GDM1 (cell line): ENCODE measurements around the gene AHDC1.
"Not testable (repeated sequence)": the region's sequence is repeated elsewhere in the genome, so short reads cannot be mapped to it uniquely, and the experiment has no call there.

Source experiments
- DNase-seq: peaks from one replicate; lab custom pipeline; 2025; lab: John Stamatoyannopoulos, UW

AHDC1 gene

GRCh38 chr1:27509127-27510080 is 94.5 kb downstream of the AHDC1 start:
- DNase-seq, result no peak

DNA sequence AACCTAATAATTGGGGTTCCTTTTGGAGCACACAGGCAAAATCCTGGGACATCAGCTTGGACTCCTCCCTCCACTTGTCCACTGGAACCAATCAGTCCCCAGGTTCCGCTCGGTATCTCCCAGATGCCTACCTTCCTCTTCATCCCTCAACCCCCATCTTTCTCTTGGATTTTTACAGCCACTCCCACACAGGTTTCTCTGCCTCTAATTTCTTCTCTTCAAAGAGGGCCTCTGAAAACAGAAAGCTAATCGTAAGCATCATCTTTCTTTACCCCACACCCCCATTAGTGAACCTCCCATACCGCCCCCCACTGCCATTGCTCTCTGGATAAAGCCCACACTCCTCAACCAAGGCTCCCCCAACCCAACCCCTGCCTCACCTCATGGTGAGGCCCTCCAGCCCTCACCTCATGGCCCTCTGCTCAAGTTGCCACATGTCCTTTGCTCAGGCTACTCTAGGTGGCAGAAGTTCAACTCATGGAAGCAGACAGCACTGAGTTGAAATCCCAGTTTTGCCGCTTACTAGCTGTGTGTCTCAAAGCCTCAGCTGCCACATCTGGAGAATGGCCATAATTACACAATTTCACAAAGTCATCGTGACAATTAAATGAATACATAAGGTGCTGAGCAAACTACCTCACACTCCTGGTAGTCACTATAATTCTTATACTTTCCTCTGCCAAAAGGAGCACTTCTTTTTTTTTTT is 95.8 kb downstream of the AHDC1 start:
- DNase-seq, result no peak

- no peak for DNase-seq
Observed at GRCh38 chr1:27506703-27507102, 97.2 kb downstream of the AHDC1 start.

GRCh38 chr1:27505420-27505680 is 98.6 kb downstream of the AHDC1 start:
- DNase-seq, result no peak

DNA sequence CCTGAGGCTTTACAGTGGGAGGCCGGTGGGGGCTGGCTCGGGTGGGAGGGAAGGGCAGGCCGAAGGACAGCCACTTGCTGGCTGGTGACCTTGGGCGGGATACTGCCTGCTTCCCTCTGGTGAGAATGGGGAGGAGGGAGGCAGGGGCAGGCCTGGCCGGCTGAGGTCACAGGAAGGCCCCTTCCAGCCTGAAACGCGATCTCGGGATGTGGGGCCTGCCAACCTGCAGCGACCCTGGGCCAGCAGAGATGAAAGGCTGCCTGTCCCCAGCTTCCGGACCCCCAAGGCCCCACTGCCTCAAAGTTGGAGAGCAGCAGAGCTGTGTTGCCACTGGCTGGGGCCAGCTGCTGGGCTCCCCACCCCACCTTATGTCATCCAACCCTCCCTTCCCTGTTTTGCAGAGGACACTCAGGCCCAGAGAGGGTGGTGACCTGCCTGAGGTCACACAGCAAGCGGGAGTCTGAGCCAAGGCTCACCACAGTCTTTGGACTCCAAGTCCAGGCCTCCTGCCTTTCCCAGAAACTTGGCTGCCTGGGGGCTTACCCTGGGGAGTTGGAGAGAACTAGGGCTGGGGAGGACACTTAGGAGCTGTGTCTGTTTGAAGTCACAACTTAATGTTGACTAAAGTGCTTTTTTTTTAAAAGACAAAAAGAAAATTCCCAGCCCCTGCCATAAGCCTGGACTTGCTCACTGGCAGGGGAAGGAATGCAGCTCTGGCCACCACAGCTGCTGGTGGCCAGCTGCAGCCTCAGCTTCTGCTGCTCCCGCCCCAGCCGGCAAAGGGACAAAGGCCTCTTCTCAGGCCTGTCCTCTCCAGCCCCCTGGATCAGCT is 99.1 kb downstream of the AHDC1 start:
- DNase-seq, result no peak

GRCh38 chr1:27503844-27504587 is 99.9 kb downstream of the AHDC1 start:
- DNase-seq, result no peak

DNA sequence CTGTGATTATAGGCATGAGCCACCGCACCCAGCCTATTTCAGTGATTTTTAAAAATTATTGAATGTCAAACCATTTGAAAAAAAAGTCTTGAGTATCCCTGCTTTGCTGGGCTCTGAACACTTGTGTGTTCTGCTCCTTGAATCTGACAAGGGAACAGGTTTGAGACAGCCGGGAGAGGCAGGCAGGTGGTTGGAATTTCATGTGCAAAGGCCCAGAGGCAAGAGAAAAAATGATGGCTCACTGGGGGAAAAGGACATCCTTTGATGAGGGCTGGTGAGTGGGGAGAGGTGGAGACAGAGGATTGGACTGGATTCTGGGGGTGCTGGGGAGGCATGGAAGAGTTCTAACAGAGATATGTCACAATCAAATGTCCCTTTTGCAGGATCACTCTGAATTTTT is 100.9 kb downstream of the AHDC1 start:
- DNase-seq, result no peak

DNA sequence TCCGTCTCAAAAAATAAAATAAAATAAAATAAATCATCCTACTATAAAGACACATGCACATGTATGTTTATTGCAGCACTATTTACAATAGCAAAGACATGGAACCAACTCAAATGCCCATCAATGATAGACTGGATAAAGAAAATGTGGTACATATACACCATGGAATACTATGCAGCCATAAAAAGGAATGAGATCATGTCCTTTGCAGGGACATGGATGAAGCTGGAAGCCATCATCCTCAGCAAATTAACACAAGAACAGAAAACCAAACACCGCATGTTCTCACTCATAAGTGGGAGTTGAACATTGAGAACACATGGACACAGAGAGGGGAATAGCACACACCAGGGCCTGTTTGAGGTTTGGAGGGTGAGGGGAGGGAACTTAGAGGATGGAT is 102.8 kb downstream of the AHDC1 start:
- not testable (repeated sequence) for DNase-seq

- DNase-seq, result no peak
Observed at GRCh38 chr1:27499142-27499541, 104.8 kb downstream of the AHDC1 start.

GRCh38 chr1:27496604-27497155 is 107.3 kb downstream of the AHDC1 start:
- no peak for DNase-seq

DNA sequence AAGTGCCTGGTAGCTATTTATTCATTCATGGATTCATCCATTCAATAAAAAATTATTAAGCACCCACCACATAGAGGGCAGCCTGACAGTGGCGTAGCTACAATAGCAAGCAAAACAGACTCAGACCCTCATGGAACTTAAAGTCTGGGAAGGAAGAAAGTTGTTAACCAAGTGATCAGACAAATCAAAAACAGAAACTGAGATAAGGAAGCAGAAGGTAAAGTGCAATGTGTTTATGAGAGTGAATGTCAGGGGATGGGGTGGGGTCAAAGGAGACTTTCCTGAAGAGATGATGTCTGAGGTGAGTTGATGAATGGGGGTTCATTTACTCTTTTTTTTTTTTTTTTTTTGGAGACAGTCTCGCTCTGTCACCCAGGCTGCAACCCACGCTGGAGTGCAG is 111.1 kb downstream of the AHDC1 start:
- no peak for DNase-seq

DNA sequence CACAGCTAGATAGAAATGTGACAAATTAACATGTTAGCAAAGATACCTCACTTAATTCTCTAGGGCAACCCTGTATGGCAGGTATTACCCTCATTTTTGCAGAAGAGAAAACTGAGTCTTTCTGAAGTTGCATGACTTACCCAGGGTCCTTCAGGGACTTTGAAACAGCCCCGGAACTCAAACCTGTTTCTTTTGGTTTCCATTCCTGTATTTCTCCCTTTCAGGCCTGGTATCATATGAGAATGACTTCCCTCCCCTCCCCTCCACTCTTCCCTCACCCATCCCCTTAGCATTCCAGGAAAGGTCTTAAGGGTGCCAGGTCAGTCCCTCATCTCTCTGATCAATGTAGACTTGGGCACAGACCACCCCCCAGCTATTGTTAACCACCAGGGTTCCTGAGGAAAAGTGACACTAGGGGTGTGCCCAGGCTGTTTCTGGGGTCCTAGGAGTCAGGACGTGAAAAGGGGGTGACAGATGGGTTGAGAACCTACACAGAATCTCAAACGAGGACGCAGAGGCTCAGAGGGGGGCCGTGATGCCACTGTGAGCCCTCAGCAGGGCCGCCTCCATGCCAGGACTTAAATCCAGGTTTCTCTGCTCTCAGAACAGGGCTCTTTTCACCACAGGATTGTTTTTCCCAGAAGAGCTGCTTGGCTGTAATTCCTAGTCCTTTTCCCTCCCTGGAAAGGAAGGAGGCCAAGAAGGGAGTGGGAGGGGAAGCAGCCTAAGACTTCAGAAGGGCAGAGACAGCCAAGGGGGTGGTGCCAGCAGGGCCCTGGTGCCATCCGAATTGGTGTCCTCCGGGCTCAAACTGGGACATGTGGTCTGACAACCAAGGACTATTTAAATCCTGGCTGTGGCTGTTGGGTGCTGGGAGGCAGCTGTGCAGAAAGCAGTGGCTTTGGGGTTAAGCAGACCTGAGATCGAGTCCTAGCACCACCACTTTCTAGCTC is 111.9 kb downstream of the AHDC1 start:
- DNase-seq, result no peak

- DNase-seq, result peak; percentile 93
Observed at GRCh38 chr1:27489973-27490741, 113.8 kb downstream of the AHDC1 start, which contains the start of gene WASF2. TSS of gene WASF2 (minus strand) at chr1:27490167. CDS start at chr1:27428890, 61,277 bp downstream.

GRCh38 chr1:27489501-27489972 is 114.4 kb downstream of the AHDC1 start:
- DNase-seq, result no peak

GRCh38 chr1:27487966-27488884 is 115.7 kb downstream of the AHDC1 start:
- DNase-seq, result no peak

GRCh38 chr1:27485363-27485762 is 118.6 kb downstream of the AHDC1 start:
- DNase-seq, result no peak
